ENCODE measurements around the gene ANKFY1.

DNA sequence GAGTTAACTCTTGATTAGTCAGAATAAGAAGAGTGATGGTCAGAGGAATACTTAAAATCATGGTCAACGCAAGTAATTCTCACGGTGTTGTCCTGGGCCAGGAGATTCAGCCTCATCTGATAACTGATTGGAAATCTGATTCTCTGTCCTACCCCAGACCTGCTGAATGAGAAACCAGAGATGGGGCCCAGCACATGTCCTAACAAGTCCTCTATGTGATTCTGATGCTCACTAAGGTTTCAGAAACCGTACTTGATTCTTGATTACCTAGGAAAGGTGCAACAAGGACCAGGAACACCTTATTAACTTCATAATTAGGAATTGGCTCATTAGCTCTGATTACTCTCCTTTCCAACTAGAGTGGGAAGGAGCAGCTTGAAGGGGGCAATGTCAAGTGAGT is 44.5 kb downstream of the ANKFY1 start:
- no peak for TF ChIP-seq EP300 (IDR thresholded peaks at IDR 0.05)
- TF ChIP-seq, protein P1, sequence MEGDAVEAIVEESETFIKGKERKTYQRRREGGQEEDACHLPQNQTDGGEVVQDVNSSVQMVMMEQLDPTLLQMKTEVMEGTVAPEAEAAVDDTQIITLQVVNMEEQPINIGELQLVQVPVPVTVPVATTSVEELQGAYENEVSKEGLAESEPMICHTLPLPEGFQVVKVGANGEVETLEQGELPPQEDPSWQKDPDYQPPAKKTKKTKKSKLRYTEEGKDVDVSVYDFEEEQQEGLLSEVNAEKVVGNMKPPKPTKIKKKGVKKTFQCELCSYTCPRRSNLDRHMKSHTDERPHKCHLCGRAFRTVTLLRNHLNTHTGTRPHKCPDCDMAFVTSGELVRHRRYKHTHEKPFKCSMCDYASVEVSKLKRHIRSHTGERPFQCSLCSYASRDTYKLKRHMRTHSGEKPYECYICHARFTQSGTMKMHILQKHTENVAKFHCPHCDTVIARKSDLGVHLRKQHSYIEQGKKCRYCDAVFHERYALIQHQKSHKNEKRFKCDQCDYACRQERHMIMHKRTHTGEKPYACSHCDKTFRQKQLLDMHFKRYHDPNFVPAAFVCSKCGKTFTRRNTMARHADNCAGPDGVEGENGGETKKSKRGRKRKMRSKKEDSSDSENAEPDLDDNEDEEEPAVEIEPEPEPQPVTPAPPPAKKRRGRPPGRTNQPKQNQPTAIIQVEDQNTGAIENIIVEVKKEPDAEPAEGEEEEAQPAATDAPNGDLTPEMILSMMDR (IDR thresholded peaks at IDR 0.05): no peak
- TF ChIP-seq POLR2AphosphoS5 (IDR thresholded peaks at IDR 0.05): no peak
